HEK293 (cell line): Measurements from ENCODE around the gene RAET1E.

Experiments
- GLIS2 ChIP-seq: fragments of 450-650 bp; formaldehyde crosslinking; IDR thresholded peaks from 2 replicates; pipeline ENCODE4 v1.5.1; 2016; ENCODE audit warnings: missing biosample characterization, missing genetic modification characterization
- HOXA7 ChIP-seq: sonication (generic); formaldehyde crosslinking; IDR thresholded peaks from 2 replicates; pipeline ENCODE4 v1.8.1; 2022; ENCODE audit warnings: missing genetic modification reagents, borderline replicate concordance
- SETDB1 ChIP-seq: IDR thresholded peaks from one replicate; pipeline ENCODE4 v1.6.1; 2017; ENCODE audit warnings: mild to moderate bottlenecking, low read length, moderate library complexity, mixed read lengths; ENCODE audit not compliant: insufficient read length
- YY1 ChIP-seq: fragments of 450-650 bp; formaldehyde crosslinking; IDR thresholded peaks from 2 replicates; pipeline ENCODE4 v1.5.1; 2018; ENCODE audit warnings: missing biosample characterization, missing genetic modification characterization
- ZBTB48 ChIP-seq: fragments of 450-650 bp; formaldehyde crosslinking; IDR thresholded peaks from 2 replicates; pipeline ENCODE4 v1.5.1; 2016; ENCODE audit warnings: missing biosample characterization, missing genetic modification characterization
- ZFP3 ChIP-seq: fragments of 450-650 bp; formaldehyde crosslinking; IDR thresholded peaks from 2 replicates; pipeline ENCODE4 v1.5.1; 2016; ENCODE audit warnings: low read depth, missing biosample characterization, missing genetic modification characterization
- ZNF561 ChIP-seq: fragments of 450-650 bp; IDR thresholded peaks from 2 replicates; pipeline ENCODE4 v1.5.1; 2018; ENCODE audit warnings: missing biosample characterization, missing genetic modification characterization, borderline replicate concordance
- ZNF76 ChIP-seq: fragments of 450-650 bp; formaldehyde crosslinking; IDR thresholded peaks from 2 replicates; pipeline ENCODE4; 2016; ENCODE audit warnings: low read depth, missing biosample characterization, missing genetic modification characterization, borderline replicate concordance
- TF ChIP-seq, protein P1 (sequence below): fragments of 450-650 bp; formaldehyde crosslinking; IDR thresholded peaks from 2 replicates; pipeline ENCODE4 v1.5.1; 2016; ENCODE audit warnings: missing biosample characterization, missing genetic modification characterization
- TF ChIP-seq, protein P2 (sequence below): fragments of 450-650 bp; formaldehyde crosslinking; IDR thresholded peaks from 2 replicates; pipeline ENCODE4 v1.5.1; 2016; ENCODE audit warnings: missing biosample characterization, missing genetic modification characterization
- TF ChIP-seq, protein P3 (sequence below): IDR thresholded peaks from 2 replicates; pipeline ENCODE4 v1.6.1; 2011; ENCODE audit warnings: mild to moderate bottlenecking, low read depth, low read length, borderline replicate concordance
- TF ChIP-seq, protein P4 (sequence below): fragments of 450-650 bp; formaldehyde crosslinking; IDR thresholded peaks from 2 replicates; pipeline ENCODE4 v1.5.1; 2016; ENCODE audit warnings: missing biosample characterization, missing genetic modification characterization
- TF ChIP-seq, protein P5 (sequence below): fragments of 450-650 bp; formaldehyde crosslinking; IDR thresholded peaks from 2 replicates; pipeline ENCODE4 v1.5.1; 2016; ENCODE audit warnings: missing biosample characterization, missing genetic modification characterization

DNA sequence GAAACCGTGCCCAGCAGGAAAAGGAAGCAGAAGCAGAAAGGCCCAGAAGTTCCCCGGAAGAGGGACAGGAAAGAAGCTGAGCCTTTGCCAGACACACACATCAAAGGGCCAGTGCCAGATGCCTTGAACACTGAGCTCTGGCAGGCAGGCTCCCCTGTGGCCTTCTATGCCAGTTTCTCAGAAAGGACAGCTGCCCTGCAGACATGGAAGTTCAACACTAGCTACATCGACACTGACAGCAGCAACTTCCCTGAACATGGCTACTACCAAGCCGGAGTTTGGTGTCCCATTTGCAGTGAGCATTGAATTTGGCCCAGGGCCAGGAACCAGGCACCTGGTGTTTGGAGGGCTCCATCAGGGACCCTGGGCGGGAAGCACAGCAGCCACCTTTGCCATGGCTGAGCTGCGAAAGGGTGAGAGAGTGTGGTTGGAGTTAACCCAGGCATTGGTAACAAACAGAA, 8.0 kb upstream of the RAET1E start:
- TF ChIP-seq, protein P1, sequence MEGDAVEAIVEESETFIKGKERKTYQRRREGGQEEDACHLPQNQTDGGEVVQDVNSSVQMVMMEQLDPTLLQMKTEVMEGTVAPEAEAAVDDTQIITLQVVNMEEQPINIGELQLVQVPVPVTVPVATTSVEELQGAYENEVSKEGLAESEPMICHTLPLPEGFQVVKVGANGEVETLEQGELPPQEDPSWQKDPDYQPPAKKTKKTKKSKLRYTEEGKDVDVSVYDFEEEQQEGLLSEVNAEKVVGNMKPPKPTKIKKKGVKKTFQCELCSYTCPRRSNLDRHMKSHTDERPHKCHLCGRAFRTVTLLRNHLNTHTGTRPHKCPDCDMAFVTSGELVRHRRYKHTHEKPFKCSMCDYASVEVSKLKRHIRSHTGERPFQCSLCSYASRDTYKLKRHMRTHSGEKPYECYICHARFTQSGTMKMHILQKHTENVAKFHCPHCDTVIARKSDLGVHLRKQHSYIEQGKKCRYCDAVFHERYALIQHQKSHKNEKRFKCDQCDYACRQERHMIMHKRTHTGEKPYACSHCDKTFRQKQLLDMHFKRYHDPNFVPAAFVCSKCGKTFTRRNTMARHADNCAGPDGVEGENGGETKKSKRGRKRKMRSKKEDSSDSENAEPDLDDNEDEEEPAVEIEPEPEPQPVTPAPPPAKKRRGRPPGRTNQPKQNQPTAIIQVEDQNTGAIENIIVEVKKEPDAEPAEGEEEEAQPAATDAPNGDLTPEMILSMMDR (tag by site-specific recombination), result no peak
- TF ChIP-seq GLIS2 (tag by site-specific recombination) (no peak), ZBTB48 (no peak), ZFP3 (tag by site-specific recombination) (no peak), ZNF76 (tag by site-specific recombination) (no peak), HOXA7 (no peak), YY1 (tag by site-specific recombination) (no peak), SETDB1 (no peak), ZNF561 (tag by site-specific recombination) (no peak)
- TF ChIP-seq, protein P2, sequence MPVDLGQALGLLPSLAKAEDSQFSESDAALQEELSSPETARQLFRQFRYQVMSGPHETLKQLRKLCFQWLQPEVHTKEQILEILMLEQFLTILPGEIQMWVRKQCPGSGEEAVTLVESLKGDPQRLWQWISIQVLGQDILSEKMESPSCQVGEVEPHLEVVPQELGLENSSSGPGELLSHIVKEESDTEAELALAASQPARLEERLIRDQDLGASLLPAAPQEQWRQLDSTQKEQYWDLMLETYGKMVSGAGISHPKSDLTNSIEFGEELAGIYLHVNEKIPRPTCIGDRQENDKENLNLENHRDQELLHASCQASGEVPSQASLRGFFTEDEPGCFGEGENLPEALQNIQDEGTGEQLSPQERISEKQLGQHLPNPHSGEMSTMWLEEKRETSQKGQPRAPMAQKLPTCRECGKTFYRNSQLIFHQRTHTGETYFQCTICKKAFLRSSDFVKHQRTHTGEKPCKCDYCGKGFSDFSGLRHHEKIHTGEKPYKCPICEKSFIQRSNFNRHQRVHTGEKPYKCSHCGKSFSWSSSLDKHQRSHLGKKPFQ (tag by site-specific recombination), result no peak
- TF ChIP-seq, protein P3, sequence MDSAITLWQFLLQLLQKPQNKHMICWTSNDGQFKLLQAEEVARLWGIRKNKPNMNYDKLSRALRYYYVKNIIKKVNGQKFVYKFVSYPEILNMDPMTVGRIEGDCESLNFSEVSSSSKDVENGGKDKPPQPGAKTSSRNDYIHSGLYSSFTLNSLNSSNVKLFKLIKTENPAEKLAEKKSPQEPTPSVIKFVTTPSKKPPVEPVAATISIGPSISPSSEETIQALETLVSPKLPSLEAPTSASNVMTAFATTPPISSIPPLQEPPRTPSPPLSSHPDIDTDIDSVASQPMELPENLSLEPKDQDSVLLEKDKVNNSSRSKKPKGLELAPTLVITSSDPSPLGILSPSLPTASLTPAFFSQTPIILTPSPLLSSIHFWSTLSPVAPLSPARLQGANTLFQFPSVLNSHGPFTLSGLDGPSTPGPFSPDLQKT, result no peak
- TF ChIP-seq, protein P4, sequence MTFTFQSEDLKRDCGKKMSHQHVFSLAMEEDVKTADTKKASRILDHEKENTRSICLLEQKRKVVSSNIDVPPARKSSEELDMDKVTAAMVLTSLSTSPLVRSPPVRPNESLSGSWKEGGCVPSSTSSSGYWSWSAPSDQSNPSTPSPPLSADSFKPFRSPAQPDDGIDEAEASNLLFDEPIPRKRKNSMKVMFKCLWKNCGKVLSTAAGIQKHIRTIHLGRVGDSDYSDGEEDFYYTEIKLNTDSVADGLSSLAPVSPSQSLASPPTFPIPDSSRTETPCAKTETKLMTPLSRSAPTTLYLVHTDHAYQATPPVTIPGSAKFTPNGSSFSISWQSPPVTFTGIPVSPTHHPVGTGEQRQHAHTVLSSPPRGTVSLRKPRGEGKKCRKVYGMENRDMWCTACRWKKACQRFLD (tag by site-specific recombination), result no peak
- TF ChIP-seq, protein P5, sequence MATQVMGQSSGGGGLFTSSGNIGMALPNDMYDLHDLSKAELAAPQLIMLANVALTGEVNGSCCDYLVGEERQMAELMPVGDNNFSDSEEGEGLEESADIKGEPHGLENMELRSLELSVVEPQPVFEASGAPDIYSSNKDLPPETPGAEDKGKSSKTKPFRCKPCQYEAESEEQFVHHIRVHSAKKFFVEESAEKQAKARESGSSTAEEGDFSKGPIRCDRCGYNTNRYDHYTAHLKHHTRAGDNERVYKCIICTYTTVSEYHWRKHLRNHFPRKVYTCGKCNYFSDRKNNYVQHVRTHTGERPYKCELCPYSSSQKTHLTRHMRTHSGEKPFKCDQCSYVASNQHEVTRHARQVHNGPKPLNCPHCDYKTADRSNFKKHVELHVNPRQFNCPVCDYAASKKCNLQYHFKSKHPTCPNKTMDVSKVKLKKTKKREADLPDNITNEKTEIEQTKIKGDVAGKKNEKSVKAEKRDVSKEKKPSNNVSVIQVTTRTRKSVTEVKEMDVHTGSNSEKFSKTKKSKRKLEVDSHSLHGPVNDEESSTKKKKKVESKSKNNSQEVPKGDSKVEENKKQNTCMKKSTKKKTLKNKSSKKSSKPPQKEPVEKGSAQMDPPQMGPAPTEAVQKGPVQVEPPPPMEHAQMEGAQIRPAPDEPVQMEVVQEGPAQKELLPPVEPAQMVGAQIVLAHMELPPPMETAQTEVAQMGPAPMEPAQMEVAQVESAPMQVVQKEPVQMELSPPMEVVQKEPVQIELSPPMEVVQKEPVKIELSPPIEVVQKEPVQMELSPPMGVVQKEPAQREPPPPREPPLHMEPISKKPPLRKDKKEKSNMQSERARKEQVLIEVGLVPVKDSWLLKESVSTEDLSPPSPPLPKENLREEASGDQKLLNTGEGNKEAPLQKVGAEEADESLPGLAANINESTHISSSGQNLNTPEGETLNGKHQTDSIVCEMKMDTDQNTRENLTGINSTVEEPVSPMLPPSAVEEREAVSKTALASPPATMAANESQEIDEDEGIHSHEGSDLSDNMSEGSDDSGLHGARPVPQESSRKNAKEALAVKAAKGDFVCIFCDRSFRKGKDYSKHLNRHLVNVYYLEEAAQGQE (tag by site-specific recombination), result no peak
